K562 (cell line): ENCODE results near the gene IQCK. TPM values are rescaled to one million over a fixed set of nuclear protein-coding genes. Genes with fewer than 3 reads are reported as not detected.

ENCODE experiments used
- BHLHE40 ChIP-seq: IDR thresholded peaks from 2 replicates; pipeline ENCODE4 v1.6.1; 2011; ENCODE audit warnings: low read length, improper control_type of control experiment
- CCAR2 ChIP-seq: fragments of 200-400 bp; formaldehyde crosslinking; IDR thresholded peaks from 2 replicates; pipeline ENCODE4 v1.6.1; 2017; ENCODE audit warnings: mild to moderate bottlenecking, low read depth, low read length
- E4F1 ChIP-seq: fragments of 250-450 bp; sonication (Bioruptor Pico); IDR thresholded peaks from 2 replicates; pipeline ENCODE4 v1.5.0; 2021; ENCODE audit warnings: mild to moderate bottlenecking, borderline replicate concordance
- EP400 ChIP-seq: fragments of 450-650 bp; IDR thresholded peaks from 2 replicates; pipeline ENCODE4 v1.6.1; 2017; ENCODE audit warnings: antibody characterized with exemption, mild to moderate bottlenecking, moderate library complexity
- FUS ChIP-seq: fragments of 200-400 bp; formaldehyde crosslinking; optimal IDR thresholded peaks from 2 replicates; pipeline ENCODE3; 2017; ENCODE audit warnings: low read depth, low read length
- NBN ChIP-seq: fragments of 450-650 bp; IDR thresholded peaks from 2 replicates; pipeline ENCODE4 v1.6.1; 2016; ENCODE audit warnings: low read depth, mild to moderate bottlenecking
- PHTF2 ChIP-seq: fragments of 250-450 bp; sonication (Bioruptor Pico); IDR thresholded peaks from 2 replicates; pipeline ENCODE4 v1.5.0; 2021; ENCODE audit warnings: mild to moderate bottlenecking
- ZNF282 ChIP-seq: sonication (generic); formaldehyde crosslinking; IDR thresholded peaks from 2 replicates; pipeline ENCODE4 v1.8.1; 2023; ENCODE audit warnings: missing genetic modification reagents
- polyA plus RNA-seq, 8 experiments: library from polyadenylated mRNA; depleted of rRNA in 4 of 8; stranded (reverse) in 5 of 8; unstranded in 3 of 8; fragments of >200 nt; fragmentation: Nextera tagmentation in 2 of 8; fragmentation: Illumina TruSeq in 1 of 8; extraction: Ambion mirVana in 2 of 8; extraction: Trizol in 1 of 8; gene quantifications; 2 replicates each; pipeline versions ENCODE4 v1.2.1 to v1.2.3, GENCODE V29; 2011 to 2014; ENCODE audit warnings: inconsistent platforms in 1 of 8, missing spikeins in 1 of 8
- total RNA-seq, 7 experiments: library from RNA; depleted of rRNA in 6 of 7; stranded (reverse); fragments of >200 nt in 6 of 7; fragmentation: Illumina TruSeq in 2 of 7; extraction: Trizol in 2 of 7; gene quantifications; 2 replicates each; pipeline versions ENCODE4 v1.2.1 to v1.2.3, GENCODE V29; 2011 to 2021; ENCODE audit warnings: low replicate concordance in 1 of 7
- TF ChIP-seq, protein P1 (sequence below): fragments of 450-650 bp; IDR thresholded peaks from 2 replicates; pipeline ENCODE4 v1.6.1; 2016; ENCODE audit warnings: mild to moderate bottlenecking, moderate library complexity
- TF ChIP-seq, protein P2 (sequence below): fragments of 450-650 bp; IDR thresholded peaks from 2 replicates; pipeline ENCODE4 v1.7.1; 2018; ENCODE audit warnings: mild to moderate bottlenecking, low read depth; ENCODE audit not compliant: partially characterized antibody

The IQCK gene
- total and polyA plus RNA-seq, 9 of the 15 experiments (the other 6 are each of a cell fraction or from before 2014, with no cell fraction given) = 5.2 to 12.2 (median 7.3) TPM

GRCh38 chr16:19812986-19813385, 94.9 kb downstream of the IQCK start (continued):
- TF ChIP-seq, protein P1, sequence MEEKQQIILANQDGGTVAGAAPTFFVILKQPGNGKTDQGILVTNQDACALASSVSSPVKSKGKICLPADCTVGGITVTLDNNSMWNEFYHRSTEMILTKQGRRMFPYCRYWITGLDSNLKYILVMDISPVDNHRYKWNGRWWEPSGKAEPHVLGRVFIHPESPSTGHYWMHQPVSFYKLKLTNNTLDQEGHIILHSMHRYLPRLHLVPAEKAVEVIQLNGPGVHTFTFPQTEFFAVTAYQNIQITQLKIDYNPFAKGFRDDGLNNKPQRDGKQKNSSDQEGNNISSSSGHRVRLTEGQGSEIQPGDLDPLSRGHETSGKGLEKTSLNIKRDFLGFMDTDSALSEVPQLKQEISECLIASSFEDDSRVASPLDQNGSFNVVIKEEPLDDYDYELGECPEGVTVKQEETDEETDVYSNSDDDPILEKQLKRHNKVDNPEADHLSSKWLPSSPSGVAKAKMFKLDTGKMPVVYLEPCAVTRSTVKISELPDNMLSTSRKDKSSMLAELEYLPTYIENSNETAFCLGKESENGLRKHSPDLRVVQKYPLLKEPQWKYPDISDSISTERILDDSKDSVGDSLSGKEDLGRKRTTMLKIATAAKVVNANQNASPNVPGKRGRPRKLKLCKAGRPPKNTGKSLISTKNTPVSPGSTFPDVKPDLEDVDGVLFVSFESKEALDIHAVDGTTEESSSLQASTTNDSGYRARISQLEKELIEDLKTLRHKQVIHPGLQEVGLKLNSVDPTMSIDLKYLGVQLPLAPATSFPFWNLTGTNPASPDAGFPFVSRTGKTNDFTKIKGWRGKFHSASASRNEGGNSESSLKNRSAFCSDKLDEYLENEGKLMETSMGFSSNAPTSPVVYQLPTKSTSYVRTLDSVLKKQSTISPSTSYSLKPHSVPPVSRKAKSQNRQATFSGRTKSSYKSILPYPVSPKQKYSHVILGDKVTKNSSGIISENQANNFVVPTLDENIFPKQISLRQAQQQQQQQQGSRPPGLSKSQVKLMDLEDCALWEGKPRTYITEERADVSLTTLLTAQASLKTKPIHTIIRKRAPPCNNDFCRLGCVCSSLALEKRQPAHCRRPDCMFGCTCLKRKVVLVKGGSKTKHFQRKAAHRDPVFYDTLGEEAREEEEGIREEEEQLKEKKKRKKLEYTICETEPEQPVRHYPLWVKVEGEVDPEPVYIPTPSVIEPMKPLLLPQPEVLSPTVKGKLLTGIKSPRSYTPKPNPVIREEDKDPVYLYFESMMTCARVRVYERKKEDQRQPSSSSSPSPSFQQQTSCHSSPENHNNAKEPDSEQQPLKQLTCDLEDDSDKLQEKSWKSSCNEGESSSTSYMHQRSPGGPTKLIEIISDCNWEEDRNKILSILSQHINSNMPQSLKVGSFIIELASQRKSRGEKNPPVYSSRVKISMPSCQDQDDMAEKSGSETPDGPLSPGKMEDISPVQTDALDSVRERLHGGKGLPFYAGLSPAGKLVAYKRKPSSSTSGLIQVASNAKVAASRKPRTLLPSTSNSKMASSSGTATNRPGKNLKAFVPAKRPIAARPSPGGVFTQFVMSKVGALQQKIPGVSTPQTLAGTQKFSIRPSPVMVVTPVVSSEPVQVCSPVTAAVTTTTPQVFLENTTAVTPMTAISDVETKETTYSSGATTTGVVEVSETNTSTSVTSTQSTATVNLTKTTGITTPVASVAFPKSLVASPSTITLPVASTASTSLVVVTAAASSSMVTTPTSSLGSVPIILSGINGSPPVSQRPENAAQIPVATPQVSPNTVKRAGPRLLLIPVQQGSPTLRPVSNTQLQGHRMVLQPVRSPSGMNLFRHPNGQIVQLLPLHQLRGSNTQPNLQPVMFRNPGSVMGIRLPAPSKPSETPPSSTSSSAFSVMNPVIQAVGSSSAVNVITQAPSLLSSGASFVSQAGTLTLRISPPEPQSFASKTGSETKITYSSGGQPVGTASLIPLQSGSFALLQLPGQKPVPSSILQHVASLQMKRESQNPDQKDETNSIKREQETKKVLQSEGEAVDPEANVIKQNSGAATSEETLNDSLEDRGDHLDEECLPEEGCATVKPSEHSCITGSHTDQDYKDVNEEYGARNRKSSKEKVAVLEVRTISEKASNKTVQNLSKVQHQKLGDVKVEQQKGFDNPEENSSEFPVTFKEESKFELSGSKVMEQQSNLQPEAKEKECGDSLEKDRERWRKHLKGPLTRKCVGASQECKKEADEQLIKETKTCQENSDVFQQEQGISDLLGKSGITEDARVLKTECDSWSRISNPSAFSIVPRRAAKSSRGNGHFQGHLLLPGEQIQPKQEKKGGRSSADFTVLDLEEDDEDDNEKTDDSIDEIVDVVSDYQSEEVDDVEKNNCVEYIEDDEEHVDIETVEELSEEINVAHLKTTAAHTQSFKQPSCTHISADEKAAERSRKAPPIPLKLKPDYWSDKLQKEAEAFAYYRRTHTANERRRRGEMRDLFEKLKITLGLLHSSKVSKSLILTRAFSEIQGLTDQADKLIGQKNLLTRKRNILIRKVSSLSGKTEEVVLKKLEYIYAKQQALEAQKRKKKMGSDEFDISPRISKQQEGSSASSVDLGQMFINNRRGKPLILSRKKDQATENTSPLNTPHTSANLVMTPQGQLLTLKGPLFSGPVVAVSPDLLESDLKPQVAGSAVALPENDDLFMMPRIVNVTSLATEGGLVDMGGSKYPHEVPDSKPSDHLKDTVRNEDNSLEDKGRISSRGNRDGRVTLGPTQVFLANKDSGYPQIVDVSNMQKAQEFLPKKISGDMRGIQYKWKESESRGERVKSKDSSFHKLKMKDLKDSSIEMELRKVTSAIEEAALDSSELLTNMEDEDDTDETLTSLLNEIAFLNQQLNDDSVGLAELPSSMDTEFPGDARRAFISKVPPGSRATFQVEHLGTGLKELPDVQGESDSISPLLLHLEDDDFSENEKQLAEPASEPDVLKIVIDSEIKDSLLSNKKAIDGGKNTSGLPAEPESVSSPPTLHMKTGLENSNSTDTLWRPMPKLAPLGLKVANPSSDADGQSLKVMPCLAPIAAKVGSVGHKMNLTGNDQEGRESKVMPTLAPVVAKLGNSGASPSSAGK = no peak
- no peak for TF ChIP-seq ZNF282 (CRISPR knock-in tag)
- TF ChIP-seq BHLHE40 = no peak
- TF ChIP-seq CCAR2 = no peak
- TF ChIP-seq E4F1 (CRISPR knock-in tag) = no peak
- TF ChIP-seq PHTF2 (CRISPR knock-in tag) = no peak
- TF ChIP-seq FUS = no peak
- TF ChIP-seq, protein P2, sequence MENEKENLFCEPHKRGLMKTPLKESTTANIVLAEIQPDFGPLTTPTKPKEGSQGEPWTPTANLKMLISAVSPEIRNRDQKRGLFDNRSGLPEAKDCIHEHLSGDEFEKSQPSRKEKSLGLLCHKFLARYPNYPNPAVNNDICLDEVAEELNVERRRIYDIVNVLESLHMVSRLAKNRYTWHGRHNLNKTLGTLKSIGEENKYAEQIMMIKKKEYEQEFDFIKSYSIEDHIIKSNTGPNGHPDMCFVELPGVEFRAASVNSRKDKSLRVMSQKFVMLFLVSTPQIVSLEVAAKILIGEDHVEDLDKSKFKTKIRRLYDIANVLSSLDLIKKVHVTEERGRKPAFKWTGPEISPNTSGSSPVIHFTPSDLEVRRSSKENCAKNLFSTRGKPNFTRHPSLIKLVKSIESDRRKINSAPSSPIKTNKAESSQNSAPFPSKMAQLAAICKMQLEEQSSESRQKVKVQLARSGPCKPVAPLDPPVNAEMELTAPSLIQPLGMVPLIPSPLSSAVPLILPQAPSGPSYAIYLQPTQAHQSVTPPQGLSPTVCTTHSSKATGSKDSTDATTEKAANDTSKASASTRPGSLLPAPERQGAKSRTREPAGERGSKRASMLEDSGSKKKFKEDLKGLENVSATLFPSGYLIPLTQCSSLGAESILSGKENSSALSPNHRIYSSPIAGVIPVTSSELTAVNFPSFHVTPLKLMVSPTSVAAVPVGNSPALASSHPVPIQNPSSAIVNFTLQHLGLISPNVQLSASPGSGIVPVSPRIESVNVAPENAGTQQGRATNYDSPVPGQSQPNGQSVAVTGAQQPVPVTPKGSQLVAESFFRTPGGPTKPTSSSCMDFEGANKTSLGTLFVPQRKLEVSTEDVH = no peak
- no peak for TF ChIP-seq EP400
- no peak for TF ChIP-seq NBN
